ENCODE data around the gene TMEM131. TPM values are rescaled to one million over a fixed set of nuclear protein-coding genes. Genes with fewer than 3 reads are reported as not detected.
"Not testable (repeated sequence)": the region's sequence is repeated elsewhere in the genome, so short reads cannot be mapped to it uniquely, and the experiment has no call there.

TMEM131 gene
- total RNA-seq, 2 experiments from 2014 or later = 17.4 to 32.3 TPM

- ChIA-PET CTCF (ENCODE audit: unreplicated experiment) (no interaction called here), POLR2A (interaction anchor here (0.6 to 1.5 kb wide), 2 partner anchors 81 to 184 kb away, joined by 3 to 6 read pairs; no protein-coding TSS in a partner anchor)
- H3K36me3 ChIP-seq (ENCODE audit: insufficient read depth, low read length) = no peaks in the 10 kb centered on the region
- no peaks in the 10 kb centered on the region for H3K9me3 ChIP-seq (ENCODE audit: low read length)
- H3K4me1 ChIP-seq (ENCODE audit: insufficient read depth, low read length, poor library complexity, severe bottlenecking) = no peaks in the 10 kb centered on the region
- no peak overlapping the region for H3K27ac ChIP-seq (ENCODE audit: low read depth, low read length, poor library complexity, severe bottlenecking)
- H4K20me1 ChIP-seq (ENCODE audit: insufficient read depth, low read length) = no peaks in the 10 kb centered on the region
- H3K4me3 ChIP-seq (ENCODE audit: low read depth, low read length, poor library complexity, severe bottlenecking) = no peak overlapping the region
- H3K4me2 ChIP-seq (ENCODE audit: low read length) = no peak overlapping the region
- no peaks in the 10 kb centered on the region for H3K79me2 ChIP-seq (ENCODE audit: insufficient read depth, low read depth, low read length)
- no TSS peak for BruUV-seq (replicated peaks)
- no peak for DNase-seq (ENCODE audit: low spot score)
- intact Hi-C loops (cut with micrococcal nuclease; ENCODE audit: unreplicated experiment) = no loop called here
- TF ChIP-seq EZH2phosphoT487 (IDR thresholded peaks at IDR 0.05; ENCODE audit: borderline replicate concordance, low read depth, low read length) = no peak
- TF ChIP-seq CTCF (conservative IDR thresholded peaks at IDR 0.05; ENCODE audit: low read length) = no peak
- no peaks in the 10 kb centered on the region for H3K9me2 ChIP-seq (ENCODE audit: insufficient read depth, low read length)
- no peak overlapping the region for H2AFZ ChIP-seq (ENCODE audit: low read length)
Observed at GRCh38 chr2:97851172-97851571, 144.6 kb downstream of the TMEM131 start.

GRCh38 chr2:97849881-97850528 lies 145.7 kb downstream of the TMEM131 start:
- H4K20me1 ChIP-seq (ENCODE audit: insufficient read depth, low read length) = no peaks in the 10 kb centered on the region
- H3K9me3 ChIP-seq (ENCODE audit: low read length) = no peaks in the 10 kb centered on the region
- no peaks in the 10 kb centered on the region for H3K36me3 ChIP-seq (ENCODE audit: insufficient read depth, low read length)
- H2AFZ ChIP-seq (ENCODE audit: low read length) = no peak overlapping the region
- no peak overlapping the region for H3K4me2 ChIP-seq (ENCODE audit: low read length)
- H3K9me2 ChIP-seq (ENCODE audit: insufficient read depth, low read length) = no peaks in the 10 kb centered on the region
- ChIA-PET POLR2A (no interaction called here), CTCF (ENCODE audit: unreplicated experiment) (no interaction called here)
- H3K4me3 ChIP-seq (ENCODE audit: low read depth, low read length, poor library complexity, severe bottlenecking) = no peak overlapping the region
- no peaks in the 10 kb centered on the region for H3K4me1 ChIP-seq (ENCODE audit: insufficient read depth, low read length, poor library complexity, severe bottlenecking)
- no TSS peak for BruUV-seq (replicated peaks)
- no peak for DNase-seq (ENCODE audit: low spot score)
- TF ChIP-seq EZH2phosphoT487 (IDR thresholded peaks at IDR 0.05; ENCODE audit: borderline replicate concordance, low read depth, low read length) = no peak
- TF ChIP-seq CTCF (conservative IDR thresholded peaks at IDR 0.05; ENCODE audit: low read length) = no peak
- H3K79me2 ChIP-seq (ENCODE audit: insufficient read depth, low read depth, low read length) = no peaks in the 10 kb centered on the region
- intact Hi-C loops (cut with micrococcal nuclease; ENCODE audit: unreplicated experiment) = no loop called here
- no peak overlapping the region for H3K27ac ChIP-seq (ENCODE audit: low read depth, low read length, poor library complexity, severe bottlenecking)

GRCh38 chr2:97848306-97848705 lies 147.4 kb downstream of the TMEM131 start:
- DNase-seq (ENCODE audit: low spot score) = no peak
- ChIA-PET POLR2A (no interaction called here), CTCF (ENCODE audit: unreplicated experiment) (no interaction called here)
- intact Hi-C loops (cut with micrococcal nuclease; ENCODE audit: unreplicated experiment) = no loop called here
- Histone ChIP-seq H2AFZ (ENCODE audit: low read length) (no peak overlapping the region), H3K4me2 (ENCODE audit: low read length) (no peak overlapping the region), H4K20me1 (ENCODE audit: insufficient read depth, low read length) (no peaks in the 10 kb centered on the region), H3K9me2 (ENCODE audit: insufficient read depth, low read length) (no peaks in the 10 kb centered on the region), H3K4me3 (ENCODE audit: low read depth, low read length, poor library complexity, severe bottlenecking) (no peak overlapping the region), H3K9me3 (ENCODE audit: low read length) (no peaks in the 10 kb centered on the region), H3K36me3 (ENCODE audit: insufficient read depth, low read length) (no peaks in the 10 kb centered on the region), H3K27ac (ENCODE audit: low read depth, low read length, poor library complexity, severe bottlenecking) (no peak overlapping the region), H3K4me1 (ENCODE audit: insufficient read depth, low read length, poor library complexity, severe bottlenecking) (no peaks in the 10 kb centered on the region), H3K79me2 (ENCODE audit: insufficient read depth, low read depth, low read length) (no peaks in the 10 kb centered on the region)
- TF ChIP-seq CTCF (conservative IDR thresholded peaks at IDR 0.05; ENCODE audit: low read length) (no peak), EZH2phosphoT487 (IDR thresholded peaks at IDR 0.05; ENCODE audit: borderline replicate concordance, low read depth, low read length) (no peak)
- no TSS peak for BruUV-seq (replicated peaks)

GRCh38 chr2:97846716-97847115 lies 149.0 kb downstream of the TMEM131 start:
- H3K36me3 ChIP-seq (ENCODE audit: insufficient read depth, low read length); H2AFZ ChIP-seq (ENCODE audit: low read length); H3K79me2 ChIP-seq (ENCODE audit: insufficient read depth, low read depth, low read length); H3K9me3 ChIP-seq (ENCODE audit: low read length); H3K4me2 ChIP-seq (ENCODE audit: low read length); H3K27ac ChIP-seq (ENCODE audit: low read depth, low read length, poor library complexity, severe bottlenecking); H3K4me1 ChIP-seq (ENCODE audit: insufficient read depth, low read length, poor library complexity, severe bottlenecking); CTCF ChIA-PET (ENCODE audit: unreplicated experiment); DNase-seq (ENCODE audit: low spot score); intact Hi-C loops (cut with micrococcal nuclease; ENCODE audit: unreplicated experiment); H4K20me1 ChIP-seq (ENCODE audit: insufficient read depth, low read length); BruUV-seq (replicated peaks); H3K4me3 ChIP-seq (ENCODE audit: low read depth, low read length, poor library complexity, severe bottlenecking); H3K9me2 ChIP-seq (ENCODE audit: insufficient read depth, low read length): not testable (repeated sequence)
- POLR2A ChIA-PET = interaction anchor here (0.6 to 1.2 kb wide), 2 partner anchors 37 to 1226 kb away, joined by 3 read pairs; no protein-coding TSS in a partner anchor
